NCI-H128 (cell line): ENCODE data around the gene REEP6.

Experiments
- DNase-seq: peaks from one replicate; lab custom pipeline; 2025; ENCODE audit not compliant: unreplicated experiment; lab: John Stamatoyannopoulos, UW

Gene REEP6

GRCh38 chr19:1456121-1456900, 34.7 kb upstream of the REEP6 start:
- DNase-seq: no peak

GRCh38 chr19:1457031-1457739, 33.8 kb upstream of the REEP6 start:
- no peak for DNase-seq

- DNase-seq: no peak
Measured at GRCh38 chr19:1457892-1458291, 33.1 kb upstream of the REEP6 start.

GRCh38 chr19:1459479-1459878, 31.5 kb upstream of the REEP6 start:
- DNase-seq: no peak

GRCh38 chr19:1460033-1460995, 30.7 kb upstream of the REEP6 start:
- no peak for DNase-seq

GRCh38 chr19:1461862-1462261, 29.1 kb upstream of the REEP6 start:
- DNase-seq: no peak

GRCh38 chr19:1465191-1466016, 25.6 kb upstream of the REEP6 start:
- no peak for DNase-seq

- no peak for DNase-seq
Measured at GRCh38 chr19:1466018-1466460, 24.9 kb upstream of the REEP6 start.

- no peak for DNase-seq
Measured at GRCh38 chr19:1466461-1467214, 24.3 kb upstream of the REEP6 start.

- DNase-seq: no peak
Measured at GRCh38 chr19:1467215-1467489, 23.8 kb upstream of the REEP6 start.

- no peak for DNase-seq
Measured at GRCh38 chr19:1467490-1468273, 23.3 kb upstream of the REEP6 start.

- DNase-seq: no peak
Measured at GRCh38 chr19:1468274-1468820, 22.6 kb upstream of the REEP6 start.

GRCh38 chr19:1468821-1469254, 22.1 kb upstream of the REEP6 start:
- no peak for DNase-seq

- no peak for DNase-seq
Measured at GRCh38 chr19:1469255-1470054, 21.5 kb upstream of the REEP6 start.

- no peak for DNase-seq
Measured at GRCh38 chr19:1470055-1470304, 21.0 kb upstream of the REEP6 start.

GRCh38 chr19:1470305-1471009, 20.5 kb upstream of the REEP6 start:
- DNase-seq: no peak

- DNase-seq: no peak
Measured at GRCh38 chr19:1471010-1471514, 19.9 kb upstream of the REEP6 start.
